ENCODE data around the gene HTR4.
"Not testable (repeated sequence)": the region's sequence is repeated elsewhere in the genome, so short reads cannot be mapped to it uniquely, and the experiment has no call there.

Gene HTR4

DNA sequence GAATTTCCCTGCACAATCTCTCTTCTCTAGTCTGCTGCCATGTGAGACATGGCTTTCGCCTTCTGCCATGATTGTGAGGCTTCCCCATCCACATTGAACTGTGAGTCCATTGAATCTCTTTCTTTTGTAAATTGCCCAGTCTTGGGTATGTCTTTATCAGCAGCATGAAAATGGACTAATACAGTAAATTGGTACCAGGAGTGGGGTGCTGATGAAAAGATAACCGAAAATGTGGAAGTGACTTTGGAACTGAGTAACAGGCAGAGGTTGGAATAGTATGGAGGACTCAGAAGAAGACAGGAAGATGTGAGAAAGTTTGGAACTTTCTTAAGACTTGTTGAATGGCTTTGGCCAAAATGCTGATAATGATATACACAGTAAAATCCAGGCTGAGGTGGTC is 124.9 kb downstream of the HTR4 start:
- DNase-seq, result not testable (repeated sequence)

DNA sequence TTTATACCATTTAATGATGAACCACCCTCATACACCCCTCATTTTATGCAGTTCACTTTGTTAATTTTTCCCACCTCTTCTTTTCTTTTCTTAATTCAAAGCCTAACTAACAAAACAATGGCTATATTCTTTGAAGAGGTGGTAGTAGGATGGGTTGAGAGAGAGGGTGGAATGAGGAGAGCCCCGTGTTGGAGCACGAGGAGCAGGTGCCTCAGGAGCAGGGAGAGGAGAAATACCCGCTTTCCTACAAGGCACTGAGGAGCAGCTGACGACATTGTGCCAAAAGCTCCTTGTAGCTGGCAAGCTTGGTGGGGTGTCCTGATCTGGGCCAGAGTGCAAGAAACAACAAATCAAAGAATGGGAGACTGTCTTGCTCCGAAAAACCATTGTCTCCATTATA is 129.6 kb downstream of the HTR4 start:
- DNase-seq, result no peak

DNA sequence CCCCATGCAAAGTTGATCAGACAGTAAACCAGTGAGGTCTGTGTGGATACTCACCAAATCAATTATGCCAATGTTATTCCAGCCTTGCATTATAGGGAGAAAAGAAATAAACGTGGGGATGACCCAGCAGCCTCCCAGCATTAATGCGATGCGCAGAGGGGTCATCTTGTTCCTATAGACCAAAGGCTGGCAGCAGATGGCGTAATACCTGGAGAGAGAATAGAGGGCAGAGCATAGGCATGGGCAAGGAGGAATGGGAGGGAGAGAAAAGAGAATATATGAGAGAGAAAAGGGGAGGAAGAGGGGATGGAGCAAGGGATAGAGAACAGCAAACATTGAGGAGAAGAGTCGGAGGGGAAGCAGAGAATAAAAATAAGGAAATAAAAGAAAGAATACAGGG is 131.2 kb downstream of the HTR4 start:
- no peak for DNase-seq

DNA sequence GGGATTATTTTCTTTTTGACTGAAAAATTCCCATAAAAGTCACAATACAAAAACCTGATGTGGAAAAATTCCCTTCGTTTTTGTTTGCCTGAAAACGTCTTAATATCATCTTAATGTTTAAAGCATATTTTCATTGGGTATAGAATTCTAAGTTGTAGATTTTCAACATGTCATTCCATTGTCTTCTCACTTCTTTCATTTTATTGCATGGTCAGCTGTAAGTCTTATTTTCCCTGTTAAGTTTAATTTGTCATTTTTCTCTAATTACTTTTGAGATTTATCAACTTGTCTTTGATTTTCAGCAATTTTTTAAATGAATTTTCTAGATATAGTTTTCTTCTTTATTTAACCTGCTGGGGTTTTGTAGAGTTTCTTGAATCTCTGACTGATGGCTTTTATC is 138.9 kb downstream of the HTR4 start:
- no peak for DNase-seq

DNA sequence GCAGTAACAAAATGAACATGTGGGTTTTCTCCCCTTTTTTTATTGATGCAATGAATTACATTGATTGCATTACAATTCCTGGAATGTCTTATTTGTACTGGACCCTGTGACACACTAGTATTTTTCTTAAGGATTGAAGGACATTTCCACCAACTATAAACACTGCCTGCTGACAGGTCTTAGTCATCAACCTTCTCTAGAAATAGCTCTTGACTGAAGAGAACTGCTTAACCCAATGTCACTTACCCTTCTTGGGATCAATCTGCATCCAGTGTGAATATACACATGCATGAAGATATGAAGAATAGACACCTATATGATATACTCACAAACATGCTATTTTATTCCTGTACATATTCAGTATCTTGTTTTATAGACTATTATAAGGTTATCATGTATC is 140.0 kb downstream of the HTR4 start:
- DNase-seq, result no peak

DNA sequence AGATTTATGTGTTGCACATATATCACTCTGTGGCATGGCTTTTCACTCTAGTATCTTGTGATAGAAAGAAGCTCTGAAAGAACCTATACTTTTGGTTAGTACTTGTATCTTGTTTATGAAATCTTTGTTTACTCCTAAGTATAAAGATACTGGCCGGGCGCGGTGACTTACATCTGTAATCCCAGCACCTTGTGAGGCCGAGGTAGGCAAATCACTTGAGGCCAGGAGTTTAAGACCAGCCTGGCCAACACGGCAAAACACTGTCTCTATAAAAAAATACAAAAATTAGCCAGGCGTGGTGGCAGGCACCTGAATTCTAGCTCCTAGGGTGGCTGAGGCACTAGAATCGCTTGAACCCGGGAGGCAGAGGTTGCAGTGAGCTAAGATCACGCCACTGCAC is 141.8 kb downstream of the HTR4 start:
- no peak for DNase-seq

DNA sequence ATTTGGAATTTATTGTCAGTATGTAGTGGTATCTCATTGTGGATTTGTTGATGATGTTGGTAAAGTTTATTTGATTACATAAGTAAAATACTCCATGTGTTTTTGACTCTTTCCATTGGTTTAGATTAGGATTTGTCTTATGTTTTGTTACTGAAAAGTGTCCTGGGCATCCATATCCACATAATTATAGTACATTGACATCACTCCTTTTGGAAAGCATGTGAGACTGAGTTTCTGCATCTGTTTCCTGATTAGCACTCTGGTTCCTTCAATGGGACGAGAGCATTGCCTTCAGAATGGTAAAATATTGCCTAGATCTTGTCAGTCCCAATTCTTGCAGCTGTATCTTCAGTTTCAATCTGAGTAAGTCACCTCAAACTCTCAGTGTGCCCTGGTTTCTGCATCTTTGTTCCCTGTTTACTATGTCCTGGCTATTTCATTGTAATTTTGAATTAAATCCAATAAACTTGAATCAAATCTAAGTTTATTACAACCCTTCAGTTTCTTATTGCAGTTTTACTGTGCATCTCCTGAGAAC is 142.4 kb downstream of the HTR4 start:
- DNase-seq, result no peak

DNA sequence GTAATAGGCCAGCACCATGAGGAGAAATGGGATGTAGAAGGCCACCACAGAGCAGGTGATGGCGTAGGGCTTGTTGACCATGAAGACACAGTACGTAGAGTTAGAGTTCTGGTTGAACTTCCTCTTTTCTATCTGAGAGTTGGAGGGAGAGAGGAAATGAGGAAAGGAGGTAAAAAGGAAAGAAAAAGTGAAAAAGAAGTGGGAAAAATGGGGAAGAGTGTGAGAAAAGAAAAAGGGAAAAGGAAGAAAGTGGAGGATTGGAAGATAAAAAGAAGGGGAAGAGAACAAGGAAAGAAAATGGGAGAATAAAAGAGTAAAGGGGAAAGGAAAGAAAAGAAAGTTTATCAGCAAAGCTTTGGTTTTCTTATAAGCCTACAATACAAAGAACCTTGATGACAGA is 144.4 kb downstream of the HTR4 start:
- DNase-seq, result no peak

DNA sequence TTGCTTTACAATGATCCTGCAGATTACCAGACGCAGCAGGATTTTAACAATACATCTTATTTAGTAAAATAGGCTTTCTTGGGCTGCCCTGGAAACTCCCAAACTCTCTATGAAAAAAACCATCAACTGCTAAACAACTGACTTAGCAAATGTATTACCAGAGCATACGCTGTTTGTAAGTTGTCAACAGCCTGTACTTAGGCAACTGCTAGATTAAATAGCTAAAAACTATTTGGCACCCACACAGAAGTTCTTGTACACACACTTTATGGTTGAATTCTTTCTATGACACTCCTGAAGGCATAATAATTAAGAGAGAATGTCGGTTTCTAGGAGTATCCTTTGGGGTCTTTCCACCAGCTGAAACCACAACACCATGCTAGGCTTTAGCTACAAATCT is 146.7 kb downstream of the HTR4 start:
- DNase-seq, result no peak

DNA sequence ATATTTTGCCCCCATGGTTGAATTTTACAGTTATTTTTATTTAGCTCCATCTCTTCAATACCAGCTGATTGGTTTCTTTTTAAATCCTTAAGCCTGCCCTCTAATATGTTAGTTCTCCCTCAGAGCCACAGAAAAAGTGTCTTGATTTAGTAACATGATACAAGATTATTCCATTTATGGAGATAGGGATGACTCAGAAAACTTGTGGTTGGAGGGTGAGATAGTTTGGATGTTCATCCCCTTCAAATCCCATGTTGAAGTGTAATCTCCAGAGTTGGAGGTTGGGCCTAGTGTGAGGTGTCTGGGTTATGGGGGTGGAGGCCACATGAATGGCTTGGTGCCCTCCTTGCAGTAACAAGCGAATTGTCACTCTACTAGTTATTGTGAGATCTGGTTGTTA is 154.9 kb downstream of the HTR4 start:
- DNase-seq, result no peak

DNA sequence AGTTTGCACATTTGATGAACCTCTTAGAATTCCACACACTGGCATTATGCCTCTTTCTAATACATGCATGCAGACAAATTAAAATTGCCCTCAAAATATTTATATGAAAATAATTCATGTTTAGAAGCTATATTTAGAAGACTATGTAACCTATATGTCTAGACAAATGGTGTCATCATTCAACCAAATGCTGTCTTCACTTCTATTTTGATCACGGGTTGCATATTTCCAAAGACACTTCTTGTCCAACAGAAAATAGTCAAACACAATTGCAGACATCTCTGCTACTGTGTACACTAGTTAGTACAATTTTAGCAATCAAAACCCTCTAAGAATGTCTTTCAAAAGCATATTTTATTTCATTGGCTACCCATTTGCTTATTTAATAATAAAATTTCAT is 156.6 kb downstream of the HTR4 start:
- DNase-seq, result no peak

DNA sequence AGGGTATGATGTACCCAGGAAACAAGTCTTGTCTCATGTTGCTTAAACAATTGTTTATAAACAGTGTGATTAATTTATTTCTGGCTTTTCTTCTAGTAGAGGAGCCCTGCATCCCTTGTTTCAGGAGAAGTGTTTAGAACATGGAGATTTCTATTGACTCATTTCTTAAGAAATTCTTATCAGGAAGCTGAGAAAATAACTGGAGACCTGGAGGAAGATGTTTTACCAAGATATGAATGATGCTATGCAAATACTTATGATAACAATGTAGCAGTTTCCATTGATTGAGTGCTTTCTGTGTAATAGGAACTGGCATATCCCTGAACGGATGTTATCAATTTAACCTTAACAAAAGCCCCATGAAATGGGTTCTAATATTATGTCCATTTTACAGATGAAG is 162.0 kb downstream of the HTR4 start:
- no peak for DNase-seq

DNA sequence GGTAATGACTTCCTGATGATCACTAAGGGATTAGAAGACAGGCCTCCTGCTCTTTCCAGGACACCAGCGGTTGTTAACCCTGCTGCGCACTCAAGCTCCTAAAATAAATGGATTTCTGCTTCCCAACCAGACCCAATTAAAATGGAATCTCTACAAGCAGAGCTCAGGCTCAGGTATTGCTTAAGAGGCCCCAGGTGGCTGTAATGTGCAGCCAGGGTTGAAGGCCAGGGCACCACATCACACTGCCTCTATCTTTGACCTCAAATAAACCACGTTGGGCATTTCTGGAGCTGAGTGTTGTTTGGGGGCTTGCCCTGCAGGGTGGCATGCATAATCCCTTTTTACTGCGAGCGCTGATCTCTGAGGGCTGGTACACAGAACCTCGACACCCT is 162.5 kb downstream of the HTR4 start:
- DNase-seq, result no peak

DNA sequence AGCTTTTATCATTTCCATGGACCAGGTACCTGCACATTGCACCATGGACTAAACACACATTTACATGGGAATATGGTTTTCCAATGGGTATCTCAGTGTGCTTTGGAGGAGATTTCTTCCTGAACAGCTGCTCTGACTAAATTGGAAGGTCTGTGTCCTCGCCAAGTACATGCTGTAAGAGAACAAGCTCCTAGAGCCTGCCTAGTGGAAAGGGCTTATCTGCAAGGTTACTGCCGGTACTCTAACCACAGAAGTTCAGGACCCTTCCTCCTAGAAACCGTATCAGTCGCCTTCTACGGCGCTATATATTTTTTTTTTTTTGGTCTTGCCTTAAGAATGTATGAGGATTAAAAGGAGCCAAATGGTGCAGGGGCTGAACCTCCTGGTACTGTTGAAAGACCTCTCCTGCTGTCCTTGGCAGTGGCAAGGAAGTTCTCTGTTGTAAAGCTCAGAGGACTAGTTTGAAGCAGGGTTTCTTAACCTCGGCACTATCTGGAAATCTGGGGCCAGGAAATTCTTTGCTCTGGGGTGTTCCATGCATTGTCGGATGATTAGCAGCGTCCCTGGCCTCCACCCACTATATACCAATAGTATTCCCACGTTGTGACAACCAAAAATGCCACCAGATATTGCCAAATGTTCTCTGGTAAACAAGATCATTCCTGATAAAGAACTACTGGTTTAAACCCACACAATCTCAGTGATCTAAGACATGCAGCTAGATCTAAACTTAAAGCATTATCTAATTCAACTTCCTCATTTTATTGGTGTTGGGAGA is 163.1 kb downstream of the HTR4 start:
- DNase-seq, result no peak

DNA sequence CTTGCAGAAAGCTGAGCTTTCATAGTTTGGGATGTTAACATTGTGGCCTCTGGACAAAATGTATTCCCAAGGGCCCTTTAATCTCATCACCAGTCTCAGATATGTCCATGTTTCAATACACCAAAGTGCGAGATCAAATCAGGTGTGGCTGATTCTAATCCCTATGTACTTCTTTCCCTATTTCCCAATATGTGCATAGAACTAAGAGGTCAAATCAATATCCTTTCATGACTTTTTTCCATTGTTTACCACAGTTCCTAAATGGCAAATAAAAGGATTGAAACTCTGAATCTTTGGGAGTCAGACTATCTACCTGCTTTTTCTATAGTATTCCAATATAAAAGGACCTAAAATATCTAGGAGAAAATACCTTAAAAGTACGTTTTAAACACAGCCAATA is 165.6 kb downstream of the HTR4 start:
- DNase-seq, result no peak

DNA sequence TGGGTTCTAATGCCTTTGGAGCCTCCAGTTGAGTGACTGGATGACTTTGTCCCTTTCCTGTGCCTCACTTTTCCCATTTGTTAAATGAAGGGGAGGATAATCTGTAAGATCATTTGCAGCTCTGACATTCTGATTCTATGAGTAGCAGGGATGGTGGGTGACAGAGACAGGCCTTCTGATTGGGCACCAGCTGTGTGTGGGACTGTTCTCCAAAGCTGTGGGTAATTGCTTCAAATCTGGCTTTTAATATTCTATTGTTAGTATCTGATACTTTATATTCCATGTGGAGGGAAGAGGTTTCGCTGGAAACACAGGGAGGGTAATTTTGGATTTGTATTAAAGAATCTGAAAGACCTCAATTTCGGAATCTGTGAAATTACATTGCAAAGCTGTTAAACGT is 167.9 kb downstream of the HTR4 start:
- no peak for DNase-seq

DNA sequence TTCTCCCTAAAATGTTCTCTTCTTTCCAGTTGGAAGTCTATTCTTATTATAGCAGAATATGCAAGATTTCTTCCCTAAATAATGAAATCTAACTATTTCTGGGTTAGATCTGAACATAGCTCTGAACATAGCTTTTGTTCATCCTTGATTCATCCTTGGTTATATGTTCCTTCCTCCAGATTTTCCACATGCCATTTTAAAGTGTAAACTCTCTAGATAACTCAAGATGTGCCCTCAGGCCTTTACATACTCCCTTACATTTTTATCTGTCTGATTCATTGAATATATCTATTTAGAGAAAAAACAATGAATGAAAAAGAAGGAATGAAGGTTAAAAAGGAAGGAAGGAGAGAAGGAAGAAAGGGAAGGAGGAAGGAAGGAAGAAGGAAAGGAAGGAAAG is 169.7 kb downstream of the HTR4 start:
- DNase-seq, result no peak

DNA sequence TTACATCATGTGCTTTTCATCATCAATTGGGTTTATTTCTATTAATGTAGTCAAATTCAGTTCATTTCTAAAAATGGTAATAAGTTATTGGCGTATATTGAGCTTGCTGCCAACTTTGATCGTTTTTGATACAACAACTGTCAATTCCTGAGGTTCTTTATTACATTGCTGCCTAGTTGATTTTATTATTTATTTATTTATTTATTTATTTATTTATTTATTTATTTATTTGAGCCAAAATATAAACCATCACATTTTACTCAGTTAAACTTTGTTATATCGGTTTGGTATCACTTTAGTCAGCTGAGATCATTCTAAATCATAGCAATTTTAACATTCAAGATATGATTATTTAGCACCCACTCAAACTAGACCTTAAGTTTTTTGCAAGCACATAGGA is 170.6 kb downstream of the HTR4 start:
- no peak for DNase-seq

DNA sequence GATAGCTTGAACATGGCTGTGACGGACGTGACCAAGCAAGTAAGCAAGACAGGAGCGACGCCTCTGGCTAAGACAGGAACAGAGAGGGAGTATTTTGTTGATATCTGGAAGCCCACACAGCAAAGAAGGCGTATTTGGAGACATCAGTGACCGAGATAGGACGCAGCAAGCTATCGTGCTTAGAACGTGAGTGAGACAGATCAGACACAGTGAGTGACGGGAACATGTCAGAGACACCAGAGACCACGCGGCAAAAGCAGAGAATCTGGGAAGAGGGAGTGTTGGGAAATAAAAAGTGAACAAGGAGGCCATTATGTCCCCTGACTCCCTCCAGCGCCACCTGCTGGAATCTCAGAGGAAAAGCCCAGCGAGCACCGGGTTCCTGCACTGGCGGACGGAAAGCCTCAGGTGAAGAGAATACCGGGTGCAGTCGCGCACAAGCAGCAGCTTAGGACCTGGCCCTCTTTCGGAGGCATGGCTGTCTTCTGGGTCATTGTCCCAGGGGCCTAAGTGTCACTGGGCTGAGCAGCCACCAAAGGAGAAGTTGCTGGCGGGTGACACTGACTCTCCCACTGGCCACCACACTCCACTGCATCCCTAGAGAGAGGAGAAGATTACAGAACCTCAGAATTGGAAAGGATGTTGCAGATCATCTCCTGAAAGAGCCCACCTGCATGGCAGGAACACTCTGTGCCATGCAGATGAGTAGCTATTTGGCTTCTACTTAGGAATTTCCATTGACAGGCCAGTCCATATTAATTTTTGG is 171.4 kb downstream of the HTR4 start:
- DNase-seq, result peak; percentile 51

DNA sequence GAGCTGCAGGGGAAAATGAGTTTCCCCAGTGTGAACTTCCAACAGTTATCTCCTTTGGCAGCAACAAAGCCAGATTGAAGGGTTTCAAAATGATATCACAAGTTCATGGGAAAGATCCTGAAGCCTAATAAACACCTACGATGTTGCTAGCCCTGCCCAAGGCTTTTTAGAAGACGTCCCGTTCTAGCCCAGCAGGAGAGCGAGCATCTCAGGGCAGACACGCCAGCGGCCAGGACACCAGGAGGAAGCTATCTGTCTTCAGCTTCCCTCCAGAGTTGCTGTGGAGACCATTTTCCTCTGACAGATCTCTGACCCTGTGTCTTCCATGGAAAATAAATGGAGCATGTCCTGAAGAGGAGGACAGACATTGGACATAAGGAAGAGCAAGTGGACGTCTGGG is 172.1 kb downstream of the HTR4 start:
- DNase-seq, result no peak

DNA sequence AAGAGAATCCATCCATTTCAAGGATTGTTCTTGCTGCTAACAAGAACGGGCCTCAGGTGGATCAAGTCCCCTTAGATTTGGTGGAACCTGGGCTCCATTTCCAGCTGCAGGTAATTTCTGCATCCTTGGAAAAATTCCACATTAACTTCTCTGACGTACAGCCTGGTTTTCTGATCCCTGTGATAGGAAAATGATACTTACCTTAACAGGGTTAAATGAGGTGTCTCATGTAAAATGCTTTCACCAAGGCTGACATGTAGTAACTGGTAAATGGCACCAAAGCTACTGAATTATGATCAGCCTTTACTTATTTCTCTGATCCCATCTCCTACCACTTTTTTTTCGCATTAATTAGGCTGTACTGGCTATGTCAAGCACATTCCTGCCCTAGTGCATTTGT is 176.9 kb downstream of the HTR4 start:
- DNase-seq, result no peak

DNA sequence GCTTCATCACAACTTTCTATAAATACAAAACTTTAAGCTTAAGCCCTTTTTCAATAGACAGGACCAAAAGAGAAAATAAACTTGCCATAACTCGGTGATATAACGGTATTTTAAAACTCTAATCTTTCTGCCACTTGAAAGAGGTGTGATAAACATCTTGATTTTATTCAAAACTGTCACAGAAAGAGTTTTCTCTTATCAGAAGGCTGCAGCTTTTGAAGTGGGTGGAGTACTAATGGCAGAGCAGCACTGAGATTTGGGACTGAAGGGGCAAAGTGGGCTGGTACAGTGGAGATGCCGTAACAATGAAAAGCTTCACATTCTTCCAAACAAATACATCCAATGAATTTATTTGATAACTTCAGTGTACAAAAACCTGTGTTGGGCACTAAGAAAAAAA is 178.0 kb downstream of the HTR4 start:
- DNase-seq, result no peak

DNA sequence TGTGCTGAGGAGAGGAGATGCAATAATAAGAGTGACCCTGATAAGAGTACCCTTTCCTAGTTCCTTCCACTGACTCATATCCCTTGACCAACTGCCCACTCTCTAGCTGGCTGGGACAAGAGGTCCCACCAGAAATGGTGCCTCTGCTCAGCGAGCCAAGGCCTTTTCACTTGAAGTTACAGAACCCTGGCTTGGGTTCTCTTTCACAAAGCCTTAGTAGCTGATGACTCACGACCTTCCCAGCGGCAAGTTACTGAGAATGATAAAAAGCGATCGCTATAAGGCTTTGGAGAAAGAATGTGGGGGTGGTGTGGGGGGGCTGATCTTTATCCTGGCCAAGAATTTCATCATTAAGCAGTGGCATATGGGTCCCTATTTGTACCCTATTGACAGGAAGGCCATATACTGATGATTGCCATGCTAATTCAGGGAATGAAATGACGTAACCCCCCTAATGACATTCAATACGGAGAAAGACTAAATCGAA is 180.3 kb downstream of the HTR4 start:
- no peak for DNase-seq

DNA sequence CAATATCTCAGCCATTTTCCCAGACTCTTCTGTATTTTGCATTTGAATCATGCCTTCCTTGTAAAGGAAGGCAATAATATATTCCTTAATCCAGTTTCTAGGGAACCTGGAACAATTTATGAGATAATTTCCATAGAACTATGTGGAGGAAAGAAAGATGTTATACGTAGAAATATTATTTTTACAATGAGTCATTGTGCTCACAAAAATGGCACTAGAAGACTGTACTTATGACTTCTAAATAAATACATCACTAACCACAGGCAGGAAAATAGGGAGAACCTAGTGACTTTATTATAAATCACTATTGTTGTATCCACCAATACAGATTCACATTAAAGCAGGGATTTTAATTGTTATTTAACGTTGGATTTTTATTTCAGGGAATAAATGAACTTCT is 182.9 kb downstream of the HTR4 start:
- no peak for DNase-seq
